Motor neuron (in vitro differentiated cells): ENCODE measurements around the gene TMEM125. TPM values are rescaled to one million over a fixed set of nuclear protein-coding genes. Genes with fewer than 3 reads are reported as not detected.

Experiments used
- ATAC-seq, 8 experiments: fragments of 200-7000 bp; cut with Tn5 transposase; replicated peaks in 6 of 8; 2 replicates each; pipeline ENCODE4 v1.8.0; 2021; ENCODE audit warnings: mild to moderate bottlenecking in 8 of 8, moderate library complexity in 8 of 8
- H3K27ac ChIP-seq, 2 donors: fragments of 250-450 bp; sonication (Bioruptor Pico); 2 replicates each; pipeline ENCODE4 v1.9.0; 2021; ENCODE audit warnings: antibody characterized with exemption in 2 of 2, mild to moderate bottlenecking in 2 of 2, moderate library complexity in 1 of 2
- H3K4me1 ChIP-seq, 2 donors: fragments of 250-450 bp; sonication (Bioruptor Pico); replicated peaks in 1 of 2; 2 replicates each; pipeline ENCODE4 v1.6.1; 2021; ENCODE audit warnings: antibody characterized with exemption in 2 of 2, mild to moderate bottlenecking in 2 of 2, moderate library complexity in 1 of 2
- H3K4me3 ChIP-seq, 5 donors: fragments of 250-450 bp; sonication (Bioruptor Pico); 2 replicates each; pipeline ENCODE4 v1.9.0; 2021; ENCODE audit warnings: antibody characterized with exemption in 5 of 5, mild to moderate bottlenecking in 5 of 5, moderate library complexity in 4 of 5
- WGBS, 10 experiments: fragments of 450-650 bp; shearing (Covaris generic); methylation state at CpG; one replicate each; pipeline ENCODE4 v1.0.0; 2022; 5-methylcytosine and 5-hydroxymethylcytosine counted together
- in situ Hi-C, 9 experiments: fragments of 400-800 bp; cut with MboI; loops; one replicate each; pipeline ENCODE4 v1.15.0; 2021; ENCODE audit warnings: low sequenced_read_pairs in 9 of 9, low pct_unique_long_range_greater_than_20kb in 2 of 9; ENCODE audit not compliant: unreplicated experiment in 9 of 9
- total RNA-seq, 8 experiments: library from RNA; unstranded; fragments of 300-600 nt; gene quantifications; 2 replicates each; pipeline versions ENCODE4 v1.2.3 to v1.2.4, GENCODE V29; 2022

The TMEM125 gene
- total RNA-seq, 8 experiments from 2014 or later: 0.11 to 4.7 (median 0.34) TPM; not detected in 4

DNA sequence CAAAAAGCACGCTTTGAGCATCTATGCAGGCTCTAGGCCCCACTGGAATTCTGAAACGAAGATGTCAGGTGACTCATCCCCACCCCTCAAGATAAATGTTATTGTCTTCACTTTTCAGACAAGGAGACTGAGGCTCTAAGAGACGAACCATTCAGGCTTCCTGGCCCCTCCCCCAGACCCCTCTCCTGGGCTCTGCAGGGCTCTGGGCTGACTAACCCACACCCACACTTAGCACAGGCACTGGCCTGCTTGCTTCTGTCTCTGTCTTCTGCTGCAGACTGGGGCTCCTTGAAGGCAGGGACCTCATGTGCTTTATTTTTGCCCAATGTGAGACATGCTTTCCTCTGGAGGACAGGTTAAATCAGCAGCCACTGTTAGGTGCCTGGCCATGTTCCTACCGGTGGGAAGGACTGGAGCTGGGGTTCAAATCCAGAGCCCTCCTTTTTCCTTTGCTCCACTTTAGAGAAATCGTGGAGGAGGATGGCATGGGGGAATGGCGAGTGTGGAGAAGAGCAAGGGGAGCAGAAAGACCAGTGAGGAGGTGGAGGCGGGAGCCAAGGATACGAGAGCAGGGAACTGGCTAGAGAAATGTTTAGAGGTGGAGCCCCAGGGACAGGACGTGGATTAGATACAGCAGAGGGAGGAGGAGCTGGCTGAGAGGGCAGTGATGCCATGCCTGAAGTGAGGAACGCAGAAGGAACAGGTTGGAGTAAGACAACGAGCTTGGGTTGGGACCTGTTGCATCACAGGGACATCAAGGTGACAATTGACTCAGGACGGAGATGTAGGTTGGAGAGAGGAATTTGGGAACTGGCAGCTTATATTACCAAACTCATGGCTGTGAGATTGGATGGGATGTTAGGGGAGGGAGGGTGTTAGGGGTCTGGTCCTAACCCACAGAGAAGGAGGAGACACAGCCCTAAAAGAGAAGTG lies 1.7 kb downstream of the TMEM125 start:
- H3K27ac ChIP-seq: peak overlapping the region in 1 of 2 donors; percentile 2
- H3K4me3 ChIP-seq: no peak overlapping the region

DNA sequence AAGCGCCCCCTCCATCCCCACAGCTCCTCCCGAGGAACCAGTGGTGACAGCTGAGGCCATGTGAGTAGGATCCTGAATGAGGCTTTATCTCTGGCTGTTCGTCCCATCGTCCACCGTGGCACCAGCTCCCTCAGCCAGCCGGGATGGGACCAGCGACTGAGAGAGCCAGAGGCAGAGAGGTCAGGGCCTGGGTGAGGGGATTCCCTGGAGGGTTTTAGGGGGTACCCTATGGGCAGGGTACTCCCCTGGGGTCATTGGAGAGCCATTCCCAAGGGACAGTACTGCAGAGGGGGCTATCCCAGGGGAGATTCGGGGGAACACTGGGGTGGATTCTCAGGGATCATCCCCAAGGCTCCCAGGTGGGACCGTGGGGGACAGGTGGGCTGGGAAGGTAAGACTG lies 2.4 kb downstream of the TMEM125 start:
- in situ Hi-C loops: no loop called here
- 69 to 80% (median 80%) methylated on average over 1 to 4 of the region's 9 CpGs; no CpG with 5 or more reads in 6 of the 10 experiments for whole genome bisulfite sequencing, 10 experiments
- H3K27ac ChIP-seq: no peak overlapping the region

More for the DNA sequence above, 1.7 kb downstream of the TMEM125 start:
- in situ Hi-C loops: no loop called here
- H3K4me1 ChIP-seq: peaks cover 0 to 13% of the 10 kb centered on the region in 2 donors
- WGBS, 10 experiments: 56 to 85% (median 69%) methylated on average over 2 to 10 of the region's 12 CpGs; no CpG with 5 or more reads in 3 of the 10 experiments
- peak in 5 of 8 experiments; percentile 22 to 75 (median 68) for ATAC-seq

DNA sequence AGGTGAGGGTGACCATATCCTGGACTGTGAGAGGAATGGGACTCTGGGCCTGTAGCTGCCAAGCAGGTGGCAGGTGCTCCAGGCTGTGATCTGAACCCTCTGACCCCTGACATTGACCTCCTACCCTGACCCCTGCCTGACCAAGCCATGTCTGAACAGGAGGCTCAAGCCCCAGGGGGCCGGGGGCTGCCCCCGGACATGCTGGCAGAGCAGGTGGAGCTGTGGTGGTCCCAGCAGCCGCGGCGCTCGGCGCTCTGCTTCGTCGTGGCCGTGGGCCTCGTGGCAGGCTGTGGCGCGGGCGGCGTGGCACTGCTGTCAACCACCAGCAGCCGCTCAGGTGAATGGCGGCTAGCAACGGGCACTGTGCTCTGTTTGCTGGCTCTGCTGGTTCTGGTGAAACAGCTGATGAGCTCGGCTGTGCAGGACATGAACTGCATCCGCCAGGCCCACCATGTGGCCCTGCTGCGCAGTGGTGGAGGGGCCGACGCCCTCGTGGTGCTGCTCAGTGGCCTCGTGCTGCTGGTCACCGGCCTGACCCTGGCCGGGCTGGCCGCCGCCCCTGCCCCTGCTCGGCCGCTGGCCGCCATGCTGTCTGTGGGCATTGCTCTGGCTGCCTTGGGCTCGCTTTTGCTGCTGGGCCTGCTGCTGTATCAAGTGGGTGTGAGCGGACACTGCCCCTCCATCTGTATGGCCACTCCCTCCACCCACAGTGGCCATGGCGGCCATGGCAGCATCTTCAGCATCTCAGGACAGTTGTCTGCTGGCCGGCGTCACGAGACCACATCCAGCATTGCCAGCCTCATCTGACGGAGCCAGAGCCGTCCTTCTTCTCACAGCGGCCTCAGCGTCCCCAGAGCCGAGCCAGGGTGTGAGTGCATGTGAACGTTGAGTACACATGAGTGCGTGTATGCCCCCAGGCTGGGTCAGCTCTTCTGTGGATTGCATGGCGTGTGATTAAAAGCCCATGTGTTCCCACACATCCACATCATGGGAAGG lies 3.1 kb downstream of the TMEM125 start:
- H3K4me3 ChIP-seq: no peak overlapping the region
- in situ Hi-C loops: no loop called here
- peaks cover 0 to 13% of the 10 kb centered on the region in 2 donors for H3K4me1 ChIP-seq
- WGBS, 10 experiments: 92 to 100% (median 94%) methylated on average over 1 to 35 of the region's 46 CpGs; no CpG with 5 or more reads in 3 of the 10 experiments
- ATAC-seq: no peak
- H3K27ac ChIP-seq: no peak overlapping the region

More for the DNA sequence above, 2.4 kb downstream of the TMEM125 start:
- no peak overlapping the region for H3K4me3 ChIP-seq
- ATAC-seq: no peak
- H3K4me1 ChIP-seq: peaks cover 0 to 13% of the 10 kb centered on the region in 2 donors

DNA sequence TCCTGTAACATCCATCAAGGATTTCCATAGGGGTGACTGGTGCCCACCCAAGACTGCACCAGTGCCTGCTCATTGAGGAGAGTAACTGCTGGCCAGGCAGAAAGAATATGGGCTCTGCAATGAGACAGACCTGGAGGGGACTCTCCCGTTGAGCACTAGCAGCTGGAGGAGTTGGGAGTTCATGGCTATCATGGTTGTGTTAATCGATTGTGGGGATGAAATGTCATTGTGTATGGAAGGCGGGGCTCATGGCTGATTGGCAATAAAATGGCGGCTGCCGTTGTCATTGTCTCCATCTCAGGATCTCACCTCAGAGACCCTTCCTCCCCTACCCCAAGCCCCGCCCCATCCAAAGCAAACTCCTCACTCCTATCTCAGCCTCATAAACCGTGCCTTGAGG lies 3.9 kb downstream of the TMEM125 start:
- ATAC-seq: no peak
- Histone ChIP-seq H3K4me3 (no peak overlapping the region), H3K4me1 (peaks cover 0 to 13% of the 10 kb centered on the region in 2 donors), H3K27ac (no peak overlapping the region)
- in situ Hi-C loops: no loop called here
- WGBS, 10 experiments: 71 to 94% (median 90%) methylated on average over 2 to 4 of the region's 7 CpGs; no CpG with 5 or more reads in 7 of the 10 experiments

DNA sequence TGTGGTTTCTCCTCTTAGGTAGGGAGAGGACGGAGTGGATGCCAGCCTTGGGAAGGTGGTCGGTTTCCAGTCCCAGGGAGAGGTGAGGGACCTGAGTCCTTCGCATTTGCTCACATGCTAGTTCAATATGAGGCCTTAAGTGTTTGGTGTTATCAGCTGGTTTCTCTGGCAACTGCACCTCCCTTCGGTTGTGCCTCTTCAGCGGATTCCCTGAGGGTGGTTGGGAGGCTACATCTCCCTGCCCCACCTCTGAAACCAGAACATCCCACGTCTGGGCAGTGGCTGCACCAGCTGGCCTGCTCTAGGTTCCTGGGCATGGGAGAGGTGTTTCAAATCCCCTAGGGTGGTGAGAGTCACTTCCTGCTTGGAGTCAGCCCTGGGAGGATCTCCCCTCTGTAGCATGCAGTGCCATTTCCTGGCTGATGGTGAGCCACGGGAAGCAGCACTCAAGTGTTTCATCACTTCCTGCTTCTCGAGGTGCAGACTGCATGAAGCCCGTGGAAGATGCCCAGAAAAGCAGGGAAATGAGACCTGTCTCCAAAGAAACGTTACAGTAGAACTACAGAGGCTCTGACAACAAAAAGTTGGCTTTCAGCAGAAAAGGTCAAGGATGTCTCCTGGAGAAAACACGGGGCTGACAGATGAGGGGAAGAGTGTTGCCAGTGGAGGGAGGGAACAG lies 4.5 kb downstream of the TMEM125 start:
- H3K27ac ChIP-seq: no peak overlapping the region
- in situ Hi-C loops: no loop called here
- WGBS, 10 experiments: 20 to 80% (median 54%) methylated on average over 1 to 9 of the region's 11 CpGs; no CpG with 5 or more reads in 2 of the 10 experiments
- H3K4me3 ChIP-seq: no peak overlapping the region
- H3K4me1 ChIP-seq: peaks cover 0 to 13% of the 10 kb centered on the region in 2 donors
- ATAC-seq: peak; percentile 16 to 89 (median 42)

DNA sequence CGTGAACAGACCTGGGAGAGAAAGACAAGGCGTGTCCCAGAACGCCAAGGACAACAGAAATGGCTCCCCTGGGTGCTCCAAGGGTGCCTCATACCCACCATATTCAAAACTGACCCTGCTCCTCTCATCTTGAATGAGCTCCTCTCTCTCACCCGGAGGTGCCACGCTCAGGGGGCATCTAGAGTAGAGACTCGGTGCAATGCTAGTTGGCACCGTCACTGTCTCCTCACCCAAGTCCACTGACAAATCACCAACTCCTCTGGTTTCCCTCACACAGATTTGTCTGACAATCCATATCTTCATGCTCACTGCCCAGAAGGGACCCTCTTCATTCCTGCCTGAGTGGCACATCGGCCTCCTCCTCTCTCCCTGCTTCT lies 5.0 kb downstream of the TMEM125 start:
- Histone ChIP-seq H3K4me3 (no peak overlapping the region), H3K27ac (no peak overlapping the region), H3K4me1 (peaks cover 0 to 13% of the 10 kb centered on the region in 2 donors)
- 70 to 100% (median 81%) methylated on average over 1 to 5 of the region's 8 CpGs; no CpG with 5 or more reads in 2 of the 10 experiments for WGBS, 10 experiments
- in situ Hi-C loops: no loop called here
- ATAC-seq: no peak

DNA sequence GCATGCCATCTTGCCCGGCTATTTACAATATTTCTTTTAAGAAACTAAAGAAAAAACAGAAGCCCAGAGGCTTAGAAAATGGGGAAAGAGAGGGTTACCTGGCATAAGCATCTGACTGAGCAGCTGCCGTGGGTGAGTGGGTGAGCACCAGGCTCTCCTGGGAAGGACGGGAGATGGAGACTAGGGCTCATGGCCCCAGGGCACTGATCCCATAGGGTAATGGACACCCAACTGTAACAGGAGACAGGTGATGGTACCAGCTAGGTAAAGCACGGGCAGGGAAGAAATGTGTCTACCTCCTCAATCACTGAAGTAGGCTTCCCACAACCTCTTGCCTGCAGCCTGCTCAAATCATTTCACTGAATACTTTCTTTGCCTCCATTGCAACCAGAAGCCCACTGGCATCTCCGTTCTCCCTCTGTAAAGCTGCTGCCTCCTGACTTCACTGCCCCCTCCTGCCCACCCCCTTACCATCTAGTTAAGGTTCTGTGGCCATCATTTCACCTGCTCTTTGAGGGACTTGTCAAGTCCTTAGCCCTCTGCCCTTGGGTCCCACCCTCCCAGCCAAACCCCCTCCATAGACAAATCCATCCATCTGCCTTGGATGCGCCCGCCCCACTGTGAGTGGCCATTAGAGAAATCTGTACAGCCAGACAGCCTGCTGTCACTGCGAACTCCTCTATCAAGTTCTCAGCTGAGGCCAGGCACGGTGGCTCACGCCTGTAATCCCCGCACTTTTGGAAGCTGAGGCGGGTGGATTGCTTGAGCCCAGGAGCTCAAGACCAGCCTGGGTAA lies 6.2 kb downstream of the TMEM125 start:
- H3K4me3 ChIP-seq: no peak overlapping the region
- WGBS, 10 experiments: 45 to 92% (median 79%) methylated on average over 1 to 6 of the region's 12 CpGs; no CpG with 5 or more reads in 1 of the 10 experiments
- peaks cover 0 to 7% of the 10 kb centered on the region in 2 donors for H3K4me1 ChIP-seq
- ATAC-seq: no peak
- in situ Hi-C loops: no loop called here
- H3K27ac ChIP-seq: no peak overlapping the region

DNA sequence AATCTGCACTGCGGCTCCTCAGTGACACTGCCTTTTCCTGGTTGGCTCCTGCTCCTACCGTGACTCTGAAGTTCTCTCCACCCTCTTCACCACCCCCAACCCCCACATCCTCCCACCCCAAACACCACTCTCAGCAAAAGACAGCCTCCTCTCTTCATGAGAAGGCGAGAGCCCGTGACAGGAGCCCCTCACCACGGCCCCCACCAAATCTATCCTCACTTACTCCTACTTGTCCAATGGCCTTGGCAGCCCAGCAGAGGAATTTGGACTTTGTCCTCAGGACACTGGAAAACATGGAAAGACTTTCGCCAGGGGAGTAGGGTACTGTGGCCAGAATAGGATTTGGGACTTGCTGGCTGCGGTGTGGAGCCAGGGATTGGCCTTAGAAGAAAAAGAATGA lies 6.9 kb downstream of the TMEM125 start:
- Histone ChIP-seq H3K4me3 (no peak overlapping the region), H3K27ac (no peak overlapping the region), H3K4me1 (peaks cover 0 to under 1% of the 10 kb centered on the region in 2 donors)
- no peak for ATAC-seq
- in situ Hi-C loops: no loop called here
- WGBS, 10 experiments: 6 to 83% (median 61%) methylated on average over 1 to 6 of the region's 7 CpGs; no CpG with 5 or more reads in 3 of the 10 experiments

DNA sequence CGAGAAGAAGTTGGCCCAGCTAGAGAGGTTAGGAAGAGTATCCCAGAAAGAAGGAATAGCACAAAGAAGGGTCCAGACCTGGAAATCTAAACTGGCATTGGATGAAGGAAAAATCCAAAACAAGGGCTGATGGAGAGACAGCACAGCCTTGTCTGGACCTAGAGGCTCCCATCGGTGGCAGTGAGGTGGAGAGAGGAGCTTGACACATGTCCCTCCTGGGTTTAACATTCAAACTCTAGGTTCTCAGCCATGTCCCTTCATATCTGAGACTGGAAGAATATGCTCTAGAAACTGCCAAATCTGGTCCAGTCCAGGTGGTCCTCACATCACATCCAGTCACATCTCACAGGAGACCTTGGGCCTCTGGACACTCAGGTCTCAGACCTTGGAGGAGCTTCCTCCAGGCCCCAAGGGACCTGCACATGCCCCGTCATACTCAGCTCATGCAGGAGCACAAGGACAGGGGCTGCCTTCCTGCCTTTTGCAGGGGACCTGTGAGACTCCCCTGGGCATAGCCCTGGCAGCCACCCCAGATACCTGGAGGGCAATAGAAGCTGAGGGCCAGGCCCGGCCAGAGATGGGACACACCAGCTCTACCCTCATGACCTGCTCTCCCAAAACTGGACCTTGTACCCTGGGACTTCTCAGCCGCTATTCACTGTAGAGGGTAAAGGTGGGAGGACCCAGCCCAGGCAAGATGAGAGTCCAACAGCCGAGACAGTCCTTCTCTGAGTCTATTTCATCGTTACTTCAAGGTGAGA lies 7.5 kb downstream of the TMEM125 start:
- in situ Hi-C loops: no loop called here
- WGBS, 10 experiments: 34 to 100% (median 90%) methylated on average over 1 to 6 of the region's 7 CpGs; no CpG with 5 or more reads in 3 of the 10 experiments
- Histone ChIP-seq H3K27ac (no peak overlapping the region), H3K4me3 (no peak overlapping the region), H3K4me1 (no peaks in the 10 kb centered on the region)
- ATAC-seq: no peak

DNA sequence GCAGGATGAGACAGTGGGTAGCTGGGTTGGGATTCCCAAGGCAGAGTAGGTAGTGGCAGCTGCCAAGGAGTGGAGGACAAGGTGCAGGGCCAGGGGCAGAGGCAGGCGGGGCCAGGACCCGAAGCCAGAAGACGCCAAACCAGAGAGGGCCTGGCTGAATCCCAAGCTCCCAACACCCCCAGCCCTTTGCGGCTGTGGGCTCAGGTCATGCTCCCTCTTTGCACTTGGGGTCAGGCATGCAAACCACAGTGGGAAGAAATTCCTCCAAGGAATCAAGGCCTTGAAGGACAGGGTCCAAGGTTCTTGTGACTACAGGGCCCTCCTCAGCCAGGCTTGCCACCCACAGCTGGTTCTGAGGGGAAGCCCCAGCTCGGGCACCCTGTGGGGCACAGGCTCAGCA lies 9.4 kb downstream of the TMEM125 start:
- Histone ChIP-seq H3K4me3 (no peak overlapping the region), H3K27ac (no peak overlapping the region), H3K4me1 (no peaks in the 10 kb centered on the region)
- in situ Hi-C loops: no loop called here
- no peak for ATAC-seq
- WGBS, 10 experiments: 60 to 100% (median 86%) methylated on average over 1 to 5 of the region's 5 CpGs; no CpG with 5 or more reads in 4 of the 10 experiments

DNA sequence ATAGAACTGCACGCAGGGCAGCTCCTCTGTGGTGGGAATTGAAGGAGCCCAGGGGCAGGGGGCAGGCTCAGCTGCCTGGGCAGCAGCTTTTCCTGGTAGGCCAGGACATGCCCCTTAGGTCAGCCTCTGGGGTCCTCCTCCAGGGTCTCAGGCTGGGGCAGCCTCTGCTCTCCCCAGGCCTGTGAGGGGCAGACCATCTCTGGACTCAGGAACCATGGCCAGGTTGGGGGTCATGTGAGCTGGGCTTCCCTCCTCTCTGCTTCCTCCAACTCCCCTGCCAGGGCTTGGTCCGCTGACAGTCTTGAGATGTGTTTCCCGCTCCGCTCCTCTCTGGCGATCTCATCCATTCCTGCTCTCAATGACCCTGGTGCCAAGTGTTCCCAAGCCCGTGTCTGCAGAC lies 9.9 kb downstream of the TMEM125 start:
- in situ Hi-C loops: no loop called here
- Histone ChIP-seq H3K27ac (no peak overlapping the region), H3K4me1 (no peaks in the 10 kb centered on the region), H3K4me3 (no peak overlapping the region)
- no peak for ATAC-seq
- 83 to 100% (median 83%) methylated on average over 1 to 6 of the region's 6 CpGs; no CpG with 5 or more reads in 7 of the 10 experiments for WGBS, 10 experiments
